Keratinocyte (primary cell): ENCODE results near the gene CHMP3.

Experiments
- CTCF ChIP-seq, 3 experiments: IDR thresholded peaks in 1 of 3; conservative IDR thresholded peaks in 1 of 3; optimal IDR thresholded peaks in 1 of 3; 2 replicates in 2 of 3; 3 replicates in 1 of 3; pipeline versions ENCODE3 to v1.5.1; 2011; ENCODE audit warnings: low read length in 3 of 3, mild to moderate bottlenecking in 3 of 3, moderate library complexity in 2 of 3, control low read depth in 1 of 3, inconsistent platforms in 1 of 3; ENCODE audit not compliant: insufficient read depth in 2 of 3; ENCODE audit errors: extremely low read depth in 1 of 3
- EZH2 ChIP-seq: IDR thresholded peaks from one replicate; pipeline ENCODE4 v1.6.1; 2012; ENCODE audit warnings: inconsistent platforms, mild to moderate bottlenecking, low read length, moderate library complexity

- TF ChIP-seq CTCF (optimal IDR thresholded peaks at IDR 0.05 in 1 of 3, IDR thresholded peaks at IDR 0.05 in 1 of 3, conservative IDR thresholded peaks at IDR 0.05 in 1 of 3; ENCODE audit: extremely low read depth in 1 of 3, insufficient read depth in 2 of 3, low read length in 3 of 3) (no peak), EZH2 (no peak)
Measured at GRCh38 chr2:86485103-86485502, 78.1 kb downstream of the CHMP3 start.
